UCSD-AML1 (cell line): ENCODE measurements around the gene ZNF689.
"Not testable (repeated sequence)": the region's sequence is repeated elsewhere in the genome, so short reads cannot be mapped to it uniquely, and the experiment has no call there.

Experiments
- DNase-seq: peaks from one replicate; lab custom pipeline; 2025; ENCODE audit not compliant: unreplicated experiment; lab: John Stamatoyannopoulos, UW

The ZNF689 gene

DNA sequence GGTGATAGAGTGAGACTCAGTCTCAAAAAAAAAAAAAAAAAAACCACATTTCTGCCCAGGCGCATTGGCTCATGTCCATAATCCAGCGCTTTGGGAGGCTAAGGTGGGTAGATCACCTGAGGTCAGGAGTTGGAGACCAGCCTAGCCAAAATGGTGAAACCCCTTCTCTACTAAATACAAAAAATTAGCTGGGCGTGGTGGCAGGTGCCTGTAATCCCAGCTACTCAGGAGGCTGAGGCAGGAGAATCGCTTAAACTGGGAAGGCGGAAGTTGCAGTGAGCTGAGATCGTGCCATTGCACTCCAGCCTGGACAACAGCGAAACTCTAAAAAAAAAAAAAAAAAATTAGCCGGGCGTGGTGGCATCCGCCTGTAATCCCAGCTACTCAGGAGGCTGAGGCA is 26.9 kb upstream of the ZNF689 start:
- not testable (repeated sequence) for DNase-seq

DNA sequence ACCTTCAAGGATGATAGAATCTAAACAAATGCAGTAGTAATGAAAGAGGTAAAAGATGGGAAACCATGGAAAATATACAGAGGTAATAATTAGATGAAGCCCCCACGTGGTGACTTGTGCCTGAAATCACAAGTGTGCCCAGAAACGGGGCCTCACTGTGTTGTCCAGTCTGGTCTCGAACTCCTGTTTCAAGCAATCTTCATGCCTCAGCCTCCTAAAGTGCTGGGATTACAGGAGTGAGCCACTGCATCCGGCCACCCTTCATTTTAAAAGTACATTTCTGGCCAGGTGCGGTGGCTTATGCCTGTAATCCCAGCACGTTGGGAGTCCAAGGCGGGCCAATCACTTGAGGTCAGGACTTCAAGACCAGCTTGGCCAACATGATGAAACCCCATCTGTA is 26.4 kb upstream of the ZNF689 start:
- no peak for DNase-seq

DNA sequence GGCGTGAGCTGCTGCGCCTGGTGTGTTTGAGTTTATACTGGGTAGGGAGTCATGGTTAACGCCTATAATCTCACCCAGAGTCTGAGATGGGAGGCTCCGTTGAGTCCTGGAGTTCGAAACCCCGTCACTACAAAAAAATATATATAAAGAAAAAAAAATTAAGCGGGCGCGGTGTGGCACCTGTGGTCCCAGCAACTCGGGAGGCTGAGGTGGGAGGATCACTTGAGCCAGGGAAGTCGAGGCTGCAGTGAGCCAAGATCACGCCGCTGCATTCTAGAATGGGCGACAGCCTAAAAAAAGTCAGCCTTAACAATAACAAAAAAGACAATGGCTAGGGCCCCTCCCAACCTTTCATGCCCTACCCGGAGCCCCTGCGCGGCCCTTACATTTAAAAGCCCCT is 23.3 kb upstream of the ZNF689 start:
- DNase-seq = no peak

DNA sequence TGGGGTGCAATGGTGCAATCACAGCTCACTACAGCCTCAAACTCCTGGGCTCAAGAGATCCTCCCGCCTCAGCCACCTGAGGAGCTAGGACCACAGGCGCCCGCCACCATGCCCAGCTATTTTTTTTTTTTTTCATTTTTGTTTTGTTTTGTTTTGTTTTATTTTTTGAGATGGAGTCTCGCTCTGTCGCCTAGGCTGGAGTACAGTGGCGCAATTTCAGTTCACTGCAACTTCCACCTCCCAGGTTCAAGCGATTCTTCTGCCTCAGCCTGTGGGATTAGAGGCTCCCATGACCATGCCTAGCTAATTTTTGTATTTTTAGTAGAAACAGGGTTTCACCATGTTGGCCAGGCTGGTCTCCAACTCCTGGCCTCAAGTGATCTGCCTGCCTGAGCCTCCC is 22.3 kb upstream of the ZNF689 start:
- DNase-seq = not testable (repeated sequence)

DNA sequence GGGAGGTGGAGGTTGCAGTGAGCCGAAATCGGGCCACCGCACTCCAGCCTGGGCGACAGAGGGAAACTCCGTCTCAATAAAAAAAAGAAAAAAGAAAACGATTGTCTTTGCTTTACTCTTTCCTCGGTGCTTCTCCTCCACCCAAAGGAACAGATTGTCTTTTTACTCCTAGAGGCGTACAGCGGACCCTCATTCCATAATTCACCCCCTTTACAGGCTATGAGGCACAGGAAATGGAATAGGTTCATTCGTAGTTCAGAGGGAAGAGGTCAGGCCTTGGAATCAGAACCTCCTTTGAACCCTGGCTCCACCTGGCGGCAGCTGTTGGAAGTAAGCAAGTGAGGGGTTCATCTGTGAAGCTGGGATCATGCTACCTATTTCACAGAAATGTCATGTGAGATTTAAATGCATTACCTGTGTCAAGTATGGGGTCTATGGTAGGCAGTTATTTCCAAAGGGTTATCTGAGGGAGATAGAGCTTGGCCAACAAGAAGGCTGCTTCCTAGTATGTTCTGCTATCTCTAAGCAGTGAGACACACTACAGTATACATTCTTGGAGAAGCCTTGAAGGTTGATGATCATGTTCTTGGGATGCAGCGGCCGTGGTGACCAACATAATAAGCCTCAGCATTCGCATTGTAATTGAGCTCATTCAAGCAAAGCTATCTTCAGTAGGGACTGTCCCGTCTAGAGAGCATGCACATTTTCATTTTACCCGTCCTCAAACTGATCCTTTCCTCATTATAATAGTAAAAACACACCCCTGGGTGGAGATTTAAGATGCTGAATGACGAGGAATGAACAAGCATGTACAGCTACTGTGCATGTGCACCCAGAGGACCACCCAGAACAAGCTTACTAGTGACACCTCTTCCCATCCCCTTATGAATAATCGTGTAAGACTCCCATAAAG is 18.7 kb upstream of the ZNF689 start:
- peak; percentile 80 for DNase-seq

DNA sequence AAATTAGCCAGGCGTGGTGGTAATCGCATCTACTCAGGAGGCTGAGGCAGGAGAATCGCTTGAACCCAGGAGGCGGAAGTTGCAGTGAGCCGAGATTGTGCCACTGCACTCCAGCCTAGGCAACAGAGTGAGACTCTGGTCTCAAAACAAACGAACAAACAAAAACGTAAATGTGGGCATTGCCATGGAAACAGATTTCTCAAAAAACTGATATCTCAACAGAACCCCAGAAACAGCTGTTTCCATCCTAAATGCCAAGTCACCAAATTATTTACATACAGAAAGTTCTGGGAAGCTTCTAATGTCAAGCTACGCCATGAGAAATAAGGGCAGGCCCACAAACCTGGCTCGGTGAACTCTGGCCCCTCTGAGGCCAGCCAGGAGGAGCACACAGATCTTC is 16.0 kb upstream of the ZNF689 start:
- DNase-seq = no peak

DNA sequence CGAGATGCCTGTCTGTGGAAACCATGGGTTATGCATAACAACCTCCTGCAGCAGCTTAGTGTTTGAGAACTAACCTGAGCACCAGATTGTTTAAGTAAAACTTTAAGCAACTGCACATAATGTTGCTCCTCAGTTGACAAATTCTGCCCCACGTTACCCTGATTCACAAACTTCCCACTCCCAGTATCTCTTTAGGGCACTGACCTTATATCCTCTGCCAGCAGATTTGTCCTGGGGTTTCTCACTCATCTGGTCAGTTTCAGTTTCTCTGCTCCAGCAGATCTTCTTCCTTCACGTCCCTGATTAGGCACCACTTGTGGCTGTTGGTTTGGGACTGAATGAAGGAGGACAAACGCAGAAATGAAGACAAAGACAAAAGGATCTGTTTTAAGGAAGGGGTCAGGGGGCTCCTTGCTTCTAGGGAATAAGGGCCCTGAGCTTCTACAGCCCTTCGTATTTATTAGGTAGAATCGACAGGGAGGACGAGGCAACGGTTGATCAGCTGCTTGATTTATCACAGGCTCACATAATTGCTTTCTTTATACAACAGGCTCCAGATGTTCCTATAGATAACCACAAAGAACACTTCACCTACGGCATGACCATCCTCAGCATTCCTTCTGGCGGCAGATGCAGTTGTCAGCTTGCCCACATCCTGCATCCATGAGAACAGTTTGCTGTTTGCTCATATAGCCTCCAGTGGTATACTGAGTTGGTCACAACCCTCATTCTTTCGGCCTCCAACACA is 13.5 kb upstream of the ZNF689 start:
- no peak for DNase-seq

DNA sequence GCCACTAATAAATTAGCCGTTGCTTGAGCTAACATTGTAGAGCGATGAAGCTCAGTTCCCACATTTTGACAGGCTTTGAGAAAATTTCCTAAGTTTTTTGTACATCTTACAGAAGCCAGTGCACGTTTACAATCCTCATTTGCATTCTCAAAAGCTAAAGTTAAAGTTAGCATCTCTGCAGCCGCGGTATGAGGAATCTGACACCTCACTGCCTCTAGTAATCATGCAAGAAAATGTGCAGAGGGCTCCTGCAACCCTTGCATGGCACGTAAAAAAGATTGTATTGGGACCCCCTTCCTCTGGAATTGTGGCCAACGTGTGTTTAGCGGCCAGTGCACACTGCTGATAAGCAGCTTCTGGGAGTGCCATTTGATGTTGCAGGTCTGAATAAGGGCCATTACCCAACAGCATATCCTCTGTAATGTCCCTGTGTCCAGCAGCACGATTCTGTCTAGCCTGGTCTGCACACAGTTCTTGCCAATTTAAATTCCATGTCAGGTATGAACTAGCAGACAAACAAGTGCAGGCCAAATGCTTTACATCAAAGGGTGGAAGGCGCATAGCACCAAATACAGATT is 12.4 kb upstream of the ZNF689 start:
- DNase-seq = no peak

DNA sequence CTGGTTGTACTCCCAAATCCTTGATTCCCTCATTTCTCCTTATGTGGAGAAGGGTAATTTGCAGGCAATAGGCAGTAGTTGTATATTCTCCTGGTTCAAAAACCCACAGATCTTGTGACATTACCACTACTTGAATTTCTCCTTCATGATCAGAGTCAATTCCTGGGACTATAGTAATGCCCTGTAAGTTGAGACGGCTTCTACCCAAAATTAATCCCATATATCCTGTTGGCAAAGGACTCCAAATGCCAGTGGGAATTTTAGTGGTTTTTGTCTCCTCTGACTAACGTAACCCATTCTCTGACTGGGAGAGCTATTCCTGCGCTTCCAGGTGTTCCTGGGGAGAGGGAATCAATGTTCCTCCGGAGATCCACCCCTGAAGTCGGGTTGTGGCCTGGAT is 11.6 kb upstream of the ZNF689 start:
- DNase-seq = no peak

DNA sequence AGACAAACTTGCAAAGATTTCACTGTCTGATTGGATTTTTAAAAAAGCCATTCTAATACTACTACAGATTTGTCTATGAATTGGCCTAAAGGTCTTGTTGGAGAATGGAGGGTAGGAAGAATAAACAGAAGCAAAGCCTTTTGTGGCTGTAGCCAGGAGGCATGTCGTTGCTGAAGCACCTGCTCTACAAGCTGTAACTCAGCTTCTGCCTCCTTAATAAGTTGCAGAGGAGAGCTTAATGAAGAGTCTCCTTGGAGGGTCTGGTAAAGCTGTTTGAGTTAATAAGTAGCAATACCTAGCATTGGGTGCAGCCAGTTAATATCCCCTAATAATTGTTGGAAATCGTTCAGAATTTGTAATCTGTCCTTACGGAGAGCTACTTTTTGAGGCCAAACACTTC is 10.0 kb upstream of the ZNF689 start:
- DNase-seq = no peak

DNA sequence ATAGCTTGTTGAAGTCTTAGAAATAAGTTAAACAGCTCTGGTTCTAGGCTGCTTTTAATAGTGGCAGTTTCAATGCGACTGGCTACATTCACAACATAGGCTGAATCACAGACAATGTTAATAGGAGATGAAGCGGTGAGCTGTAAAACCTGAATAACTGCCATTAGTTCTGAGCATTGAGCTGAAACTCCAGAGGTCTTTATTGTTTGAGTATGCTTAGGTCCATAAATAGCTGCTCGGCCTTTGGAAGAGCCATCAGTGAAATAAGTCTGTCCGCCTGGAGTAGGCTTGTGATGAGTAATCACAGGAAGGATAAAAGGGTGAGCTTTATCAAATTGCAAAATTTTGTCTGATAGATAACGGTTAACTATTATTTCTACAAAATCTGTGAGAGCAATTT is 9.4 kb upstream of the ZNF689 start:
- DNase-seq = no peak

DNA sequence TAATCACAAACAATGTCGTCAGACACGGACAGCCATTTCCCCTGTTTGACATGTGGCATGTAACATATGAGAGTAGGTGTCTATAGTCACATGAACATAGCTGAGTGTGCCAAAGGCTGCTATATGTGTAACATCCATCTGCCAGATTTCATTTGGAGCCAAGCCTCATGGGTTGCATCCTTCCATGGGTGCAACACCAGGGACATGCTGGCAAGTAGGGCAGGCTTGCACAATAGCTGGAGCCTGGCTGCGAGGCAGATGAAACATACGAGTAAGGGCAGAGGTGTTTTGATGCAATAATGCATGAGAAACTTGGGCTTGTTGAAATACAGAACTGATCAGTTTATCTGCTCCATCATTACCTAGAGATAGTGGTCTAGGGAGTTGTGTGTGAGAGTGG is 9.0 kb upstream of the ZNF689 start:
- DNase-seq = no peak

DNA sequence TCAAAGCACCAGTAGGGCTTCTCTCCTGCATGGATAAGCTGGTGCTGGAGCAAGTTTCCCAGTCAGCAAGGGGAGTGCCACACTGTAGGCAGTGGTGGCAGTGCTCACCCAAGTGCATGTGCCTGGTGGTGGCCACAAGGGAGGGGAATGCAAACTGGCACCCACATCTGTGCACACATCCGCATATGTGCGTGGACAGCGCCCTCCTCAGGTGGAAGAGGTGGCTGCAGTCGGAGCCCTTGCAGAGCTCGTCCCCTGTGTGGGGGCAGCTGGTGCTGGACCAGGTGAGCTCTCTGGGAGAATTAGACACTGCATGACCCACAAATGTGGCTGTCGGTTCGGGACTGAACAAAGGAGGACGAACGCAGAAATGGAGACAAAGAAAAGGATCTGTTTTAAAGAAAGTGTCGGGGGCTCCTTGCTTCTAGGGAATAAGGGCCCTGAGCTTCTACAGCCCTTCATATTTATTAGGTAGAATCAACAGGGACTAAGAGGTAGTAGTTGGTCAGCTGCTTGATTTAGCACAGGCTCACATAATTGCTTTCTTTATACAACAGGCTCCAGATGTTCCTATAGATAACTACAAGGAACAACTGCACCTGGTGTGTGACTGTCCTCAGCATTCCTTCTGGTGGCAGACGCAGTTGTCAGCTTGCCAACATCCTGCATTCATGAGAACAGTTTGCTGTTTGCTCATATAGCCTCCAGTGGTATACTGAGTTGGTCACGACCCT is 5.3 kb upstream of the ZNF689 start:
- DNase-seq = peak; percentile 83

DNA sequence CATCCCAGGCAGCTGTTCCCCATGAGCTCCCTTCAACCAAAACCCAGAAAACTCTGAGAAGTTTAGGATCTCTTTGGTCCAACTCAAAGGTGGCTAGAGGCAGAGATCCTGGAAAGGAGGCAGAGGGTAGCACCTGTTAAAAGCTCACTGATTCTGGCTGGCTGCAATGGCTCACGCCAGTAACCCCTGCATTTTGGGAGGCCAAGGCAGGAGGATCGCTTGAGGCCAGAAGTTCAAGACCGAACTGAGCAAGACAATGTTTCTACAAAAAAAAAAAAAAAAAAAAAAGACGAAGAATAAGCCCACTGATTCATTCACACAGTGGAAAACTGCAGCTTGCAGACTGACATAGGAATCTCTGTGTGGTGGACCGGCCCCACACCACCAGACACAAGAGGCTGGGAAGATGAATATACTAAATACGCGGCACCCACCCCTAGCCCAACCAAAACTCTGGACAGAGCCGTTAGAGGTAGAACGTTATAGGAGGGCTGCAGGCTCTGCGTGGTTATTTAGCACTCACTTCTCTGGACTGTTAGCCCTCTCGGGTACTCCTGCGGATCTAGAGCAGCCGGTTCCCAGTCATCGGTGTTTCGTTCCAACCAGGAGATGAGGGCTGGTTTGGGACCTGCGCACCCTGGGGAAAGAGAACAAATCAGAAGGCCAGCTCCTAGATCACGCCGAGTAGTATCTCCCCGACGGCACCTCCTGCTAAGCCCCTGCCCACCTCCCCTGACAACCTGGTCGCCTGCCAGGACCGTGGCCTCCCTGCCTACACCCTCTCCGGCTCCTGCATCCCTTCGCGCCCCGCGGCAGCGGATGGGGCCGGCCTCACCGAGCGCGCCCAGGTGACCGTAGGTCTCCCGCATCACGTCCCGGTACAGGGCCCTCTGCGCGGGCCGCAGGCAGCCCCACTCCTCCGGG is 925 bp downstream of the ZNF689 start:
- peak; percentile 70 for DNase-seq

DNA sequence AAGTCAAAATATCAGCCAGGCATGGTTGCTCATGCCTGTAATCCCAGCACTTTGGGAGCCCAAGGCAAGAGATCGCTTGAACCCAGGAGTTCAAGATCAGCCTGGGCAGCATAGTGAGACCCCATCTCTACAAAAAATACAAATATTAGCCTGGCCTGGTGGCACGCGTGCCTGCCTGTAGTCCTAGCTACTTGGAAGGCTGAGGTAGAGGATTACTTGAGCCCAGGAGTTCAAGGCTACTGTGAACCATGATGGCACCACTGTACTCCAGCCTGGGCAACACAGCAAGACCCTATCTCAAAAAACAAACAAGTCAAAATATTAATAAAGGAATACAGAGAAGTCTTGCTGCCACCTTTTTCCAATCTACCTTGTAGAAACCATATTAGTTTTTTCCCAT is 4.2 kb downstream of the ZNF689 start:
- DNase-seq = no peak

DNA sequence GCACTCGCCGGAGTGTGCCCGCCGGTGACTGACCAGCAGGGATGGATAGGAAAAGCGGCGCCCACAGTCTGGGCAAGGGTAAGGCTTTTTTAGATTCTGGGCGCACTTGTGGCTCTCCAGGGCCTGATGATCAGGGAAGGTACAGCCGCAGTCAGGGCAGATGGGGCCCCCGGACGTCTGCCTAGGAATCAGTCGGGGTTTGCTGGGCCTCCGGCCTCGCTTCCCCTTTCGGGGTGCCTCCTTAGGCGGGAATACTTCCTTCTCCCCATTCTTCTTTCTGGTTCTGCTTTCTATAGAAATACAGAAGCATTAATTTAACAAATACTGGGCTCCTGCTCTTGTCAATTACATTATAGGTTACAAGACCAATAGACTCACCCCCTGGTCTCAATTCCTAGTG is 5.0 kb downstream of the ZNF689 start:
- no peak for DNase-seq

DNA sequence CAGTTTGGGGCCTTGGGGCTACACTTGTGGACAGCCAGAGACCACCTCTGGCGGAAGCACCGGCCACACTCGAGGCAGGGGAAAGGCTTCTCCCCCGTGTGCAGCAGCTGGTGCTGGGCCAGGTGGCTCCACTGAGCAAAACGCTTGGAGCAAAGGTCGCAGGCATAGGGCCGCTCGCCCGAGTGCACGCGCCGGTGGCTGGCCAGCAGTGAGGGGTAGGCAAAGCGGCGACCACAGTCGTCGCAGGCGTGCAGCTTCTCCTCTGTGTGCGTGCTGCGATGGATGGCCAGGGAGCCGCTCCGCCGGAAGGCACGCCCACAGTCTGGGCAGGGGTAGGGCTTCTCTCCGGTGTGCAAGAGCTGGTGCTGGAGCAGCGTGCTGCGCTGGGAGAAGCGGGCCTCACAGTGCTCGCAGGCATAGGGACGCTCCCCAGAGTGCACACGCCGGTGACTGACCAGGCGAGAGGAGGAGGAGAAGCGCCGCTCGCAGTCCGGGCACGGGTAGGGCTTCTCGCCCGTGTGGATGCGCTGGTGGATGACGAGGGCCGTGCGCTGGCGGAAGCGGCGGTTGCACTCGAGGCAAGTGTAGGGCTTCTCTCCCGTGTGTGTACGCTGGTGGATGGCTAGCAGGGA is 5.8 kb downstream of the ZNF689 start:
- no peak for DNase-seq

DNA sequence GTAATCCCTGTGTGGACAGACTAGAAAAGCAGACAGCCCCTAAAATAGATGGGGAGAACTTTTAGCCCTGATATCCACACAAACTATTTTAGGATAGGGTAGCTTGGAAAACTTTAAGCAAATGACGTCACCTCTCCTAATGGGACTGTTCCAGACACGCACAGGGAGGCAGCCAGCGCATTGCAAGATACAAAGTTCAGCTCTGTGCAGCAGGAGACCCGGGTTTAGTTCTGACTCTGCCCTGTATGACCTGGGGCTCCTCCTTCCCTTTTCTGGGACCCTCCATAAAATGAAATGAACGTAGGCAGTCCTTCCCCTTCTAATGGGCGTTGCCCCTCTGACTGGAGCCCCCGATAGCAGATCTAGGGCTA is 6.3 kb downstream of the ZNF689 start:
- no peak for DNase-seq

DNA sequence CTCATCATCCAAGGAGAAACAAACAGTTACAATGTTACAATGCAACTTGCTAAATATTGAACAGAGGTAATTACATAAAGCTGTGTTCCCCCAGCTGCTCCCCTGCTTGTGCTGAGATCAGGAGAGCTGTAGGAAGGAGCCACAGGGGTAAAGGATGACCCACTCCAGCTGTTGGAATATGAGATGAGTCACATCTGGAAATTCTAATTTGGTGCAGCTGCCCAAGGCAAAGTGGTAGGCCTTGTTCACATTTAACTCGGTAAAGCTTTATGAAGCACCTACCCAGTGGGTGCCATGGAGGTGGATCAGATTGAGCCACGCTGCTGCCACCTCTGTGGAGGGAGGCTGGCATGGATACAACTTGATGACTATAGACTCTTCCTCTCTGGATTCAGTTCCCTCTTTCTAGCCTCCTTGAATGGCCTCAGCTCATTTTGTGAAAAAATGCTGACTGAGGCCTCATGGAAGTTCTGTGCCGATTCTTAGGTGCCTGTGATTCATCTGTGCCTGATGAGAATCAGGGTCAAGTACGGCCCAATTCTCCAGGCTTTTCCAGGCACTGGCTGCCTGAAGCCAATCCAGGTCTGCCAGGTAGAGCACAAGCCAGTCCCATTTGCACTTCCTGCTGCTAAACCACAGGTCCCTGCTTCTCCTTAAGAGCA is 7.4 kb downstream of the ZNF689 start:
- no peak for DNase-seq
